K562 (cell line): ENCODE results near the gene CAPN2. TPM values are rescaled to one million over a fixed set of nuclear protein-coding genes. Genes with fewer than 3 reads are reported as not detected.

ENCODE experiments used
- BRD9 ChIP-seq: fragments of 450-650 bp; IDR thresholded peaks from 2 replicates; pipeline ENCODE4 v1.6.1; 2018; ENCODE audit warnings: low read depth; ENCODE audit not compliant: partially characterized antibody
- BRF2 ChIP-seq: IDR thresholded peaks from 3 replicates; pipeline ENCODE4 v1.6.1; 2011; ENCODE audit warnings: borderline replicate concordance, mild to moderate bottlenecking; ENCODE audit not compliant: insufficient read length, insufficient read depth
- CBFA2T3 ChIP-seq: fragments of 450-650 bp; IDR thresholded peaks from 2 replicates; pipeline ENCODE4 v1.6.1; 2017
- DACH1 ChIP-seq: fragments of 450-650 bp; IDR thresholded peaks from 2 replicates; pipeline ENCODE4 v1.6.1; 2018; ENCODE audit not compliant: partially characterized antibody
- KDM1A ChIP-seq, 2 experiments: fragments of 450-650 bp; IDR thresholded peaks; 2 replicates each; pipeline ENCODE4 v1.6.1; 2016; ENCODE audit warnings: mild to moderate bottlenecking in 2 of 2
- MAZ ChIP-seq, 2 experiments: fragments of 450-650 bp in 1 of 2; sonication (generic) in 1 of 2; formaldehyde crosslinking; IDR thresholded peaks in 1 of 2; conservative IDR thresholded peaks in 1 of 2; 2 replicates each; pipeline versions ENCODE4 v1.4.0 to v1.5.0; 2020; ENCODE audit warnings: mild to moderate bottlenecking in 1 of 2, missing genetic modification reagents in 1 of 2
- MBD2 ChIP-seq: sonication (generic); IDR thresholded peaks from 2 replicates; pipeline ENCODE4 v1.6.1; 2016; ENCODE audit warnings: low read depth, borderline replicate concordance
- MNT ChIP-seq, 2 experiments: fragments of 450-650 bp; conservative IDR thresholded peaks; 2 replicates each; pipeline ENCODE4 v1.6.1; 2017; ENCODE audit warnings: mild to moderate bottlenecking in 2 of 2, moderate library complexity in 2 of 2
- NBN ChIP-seq: fragments of 450-650 bp; IDR thresholded peaks from 2 replicates; pipeline ENCODE4 v1.6.1; 2016; ENCODE audit warnings: low read depth, mild to moderate bottlenecking
- NRF1 ChIP-seq, 2 experiments: fragments of 450-650 bp; IDR thresholded peaks in 1 of 2; conservative IDR thresholded peaks in 1 of 2; 2 replicates each; pipeline ENCODE4 v1.6.1; 2014; ENCODE audit warnings: mild to moderate bottlenecking in 2 of 2
- RBBP5 ChIP-seq: fragments of 200-600 bp; sonication (generic); IDR thresholded peaks from 2 replicates; pipeline ENCODE4 v1.6.1; 2012; ENCODE audit warnings: borderline replicate concordance, mild to moderate bottlenecking, low read length, control low read depth, inconsistent platforms; ENCODE audit not compliant: insufficient read depth, poor library complexity, severe bottlenecking
- SP1 ChIP-seq: sonication (generic); formaldehyde crosslinking; IDR thresholded peaks from 2 replicates; pipeline ENCODE4 v1.8.1; 2022; ENCODE audit warnings: mild to moderate bottlenecking, missing genetic modification reagents
- SUPT5H ChIP-seq: fragments of 450-650 bp; IDR thresholded peaks from 2 replicates; pipeline ENCODE4 v1.6.1; 2016
- TAL1 ChIP-seq: fragments of 450-650 bp; IDR thresholded peaks from 2 replicates; pipeline ENCODE4 v1.6.1; 2016; ENCODE audit warnings: mild to moderate bottlenecking
- TARDBP ChIP-seq: fragments of 450-650 bp; IDR thresholded peaks from 2 replicates; pipeline ENCODE4 v1.6.1; 2016
- TOE1 ChIP-seq, 2 experiments: fragments of 450-650 bp in 1 of 2; sonication (generic) in 1 of 2; formaldehyde crosslinking in 1 of 2; IDR thresholded peaks; 2 replicates each; pipeline versions ENCODE4 v1.7.1 to v1.8.0; 2016 to 2022; ENCODE audit warnings: borderline replicate concordance in 2 of 2, mild to moderate bottlenecking in 2 of 2, antibody characterized with exemption in 1 of 2, inconsistent platforms in 1 of 2, low read depth in 1 of 2, missing genetic modification reagents in 1 of 2, moderate library complexity in 1 of 2
- ZBTB17 ChIP-seq: fragments of 450-650 bp; formaldehyde crosslinking; IDR thresholded peaks from 2 replicates; pipeline ENCODE4 v1.4.0; 2020; ENCODE audit warnings: mild to moderate bottlenecking
- ZC3H8 ChIP-seq: fragments of 450-650 bp; IDR thresholded peaks from 2 replicates; pipeline ENCODE4 v1.6.1; 2017
- ZNF41 ChIP-seq: fragments of 250-450 bp; sonication (Bioruptor Pico); conservative IDR thresholded peaks from 2 replicates; pipeline ENCODE4 v1.4.0; 2020; ENCODE audit warnings: mild to moderate bottlenecking
- ZNF551 ChIP-seq: fragments of 250-450 bp; sonication (Bioruptor Pico); IDR thresholded peaks from 2 replicates; pipeline ENCODE4 v1.5.0; 2021; ENCODE audit warnings: mild to moderate bottlenecking, moderate library complexity
- polyA plus RNA-seq, 8 experiments: library from polyadenylated mRNA; depleted of rRNA in 4 of 8; stranded (reverse) in 5 of 8; unstranded in 3 of 8; fragments of >200 nt; fragmentation: Nextera tagmentation in 2 of 8; fragmentation: Illumina TruSeq in 1 of 8; extraction: Ambion mirVana in 2 of 8; extraction: Trizol in 1 of 8; gene quantifications; 2 replicates each; pipeline versions ENCODE4 v1.2.1 to v1.2.3, GENCODE V29; 2011 to 2014; ENCODE audit warnings: inconsistent platforms in 1 of 8, missing spikeins in 1 of 8
- total RNA-seq, 7 experiments: library from RNA; depleted of rRNA in 6 of 7; stranded (reverse); fragments of >200 nt in 6 of 7; fragmentation: Illumina TruSeq in 2 of 7; extraction: Trizol in 2 of 7; gene quantifications; 2 replicates each; pipeline versions ENCODE4 v1.2.1 to v1.2.3, GENCODE V29; 2011 to 2021; ENCODE audit warnings: low replicate concordance in 1 of 7
- TF ChIP-seq, protein P1 (sequence below): fragments of 450-650 bp; IDR thresholded peaks from 2 replicates; pipeline ENCODE4 v1.6.1; 2016; ENCODE audit warnings: borderline replicate concordance
- TF ChIP-seq, protein P2 (sequence below): fragments of 200-800 bp; sonication (Bioruptor generic); IDR thresholded peaks from 2 replicates; pipeline ENCODE4 v1.6.1; 2017; ENCODE audit warnings: missing genetic modification characterization, missing compliant biosample characterization

The CAPN2 gene
- total and polyA plus RNA-seq, 9 of the 15 experiments (the other 6 are each of a cell fraction or from before 2014, with no cell fraction given): 24.6 to 157 (median 101) TPM

GRCh38 chr1:223707256-223708000, 4.9 kb upstream of the CAPN2 start (continued):
- TF ChIP-seq MNT (conservative IDR thresholded peaks at IDR 0.05) (peak; percentile 28 to 63; a peak in 3 of 4 replicates), ZNF551 (CRISPR knock-in tag) (no peak), CBFA2T3 (peak; percentile 91), DACH1 (peak; percentile 96), NBN (peak; percentile 57; the same call in 1 of the 2 replicates), TARDBP (no peak), SUPT5H (no peak), MAZ (CRISPR knock-in tag; conservative IDR thresholded peaks at IDR 0.05 in 1 of 2, IDR thresholded peaks at IDR 0.05 in 1 of 2) (0 out of 4 replicates have a peak, but pooled peaks of 1 of the 2 experiments have one; percentile 27), TOE1 (IDR thresholded peaks at IDR 0.05; ENCODE audit: borderline replicate concordance) (peak; percentile 53; the same call in 1 of the 2 replicates), TOE1 (CRISPR knock-in tag; IDR thresholded peaks at IDR 0.05; ENCODE audit: borderline replicate concordance, low read depth) (no peak), ZC3H8 (no peak; the same call in 1 of the 2 replicates), BRD9 (peak; percentile 64), TAL1 (peak; percentile 54), ZBTB17 (CRISPR knock-in tag) (peak; percentile 72; the same call in 1 of the 2 replicates), NRF1 (conservative IDR thresholded peaks at IDR 0.05 in 1 of 2, IDR thresholded peaks at IDR 0.05 in 1 of 2) (peak; percentile 45 to 57), MBD2 (0 out of 2 replicates have a peak, but pooled peaks have one; percentile 31), BRF2 (no peak), RBBP5 (peak; percentile 30), ZNF41 (no peak), KDM1A (IDR thresholded peaks at IDR 0.05) (peak; percentile 79 to 82), SP1 (CRISPR knock-in tag) (peak; percentile 56; the same call in 1 of the 2 replicates)
- TF ChIP-seq, protein P1, sequence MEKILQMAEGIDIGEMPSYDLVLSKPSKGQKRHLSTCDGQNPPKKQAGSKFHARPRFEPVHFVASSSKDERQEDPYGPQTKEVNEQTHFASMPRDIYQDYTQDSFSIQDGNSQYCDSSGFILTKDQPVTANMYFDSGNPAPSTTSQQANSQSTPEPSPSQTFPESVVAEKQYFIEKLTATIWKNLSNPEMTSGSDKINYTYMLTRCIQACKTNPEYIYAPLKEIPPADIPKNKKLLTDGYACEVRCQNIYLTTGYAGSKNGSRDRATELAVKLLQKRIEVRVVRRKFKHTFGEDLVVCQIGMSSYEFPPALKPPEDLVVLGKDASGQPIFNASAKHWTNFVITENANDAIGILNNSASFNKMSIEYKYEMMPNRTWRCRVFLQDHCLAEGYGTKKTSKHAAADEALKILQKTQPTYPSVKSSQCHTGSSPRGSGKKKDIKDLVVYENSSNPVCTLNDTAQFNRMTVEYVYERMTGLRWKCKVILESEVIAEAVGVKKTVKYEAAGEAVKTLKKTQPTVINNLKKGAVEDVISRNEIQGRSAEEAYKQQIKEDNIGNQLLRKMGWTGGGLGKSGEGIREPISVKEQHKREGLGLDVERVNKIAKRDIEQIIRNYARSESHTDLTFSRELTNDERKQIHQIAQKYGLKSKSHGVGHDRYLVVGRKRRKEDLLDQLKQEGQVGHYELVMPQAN: 0 out of 2 replicates have a peak, but pooled peaks have one; percentile 47
- TF ChIP-seq, protein P2, sequence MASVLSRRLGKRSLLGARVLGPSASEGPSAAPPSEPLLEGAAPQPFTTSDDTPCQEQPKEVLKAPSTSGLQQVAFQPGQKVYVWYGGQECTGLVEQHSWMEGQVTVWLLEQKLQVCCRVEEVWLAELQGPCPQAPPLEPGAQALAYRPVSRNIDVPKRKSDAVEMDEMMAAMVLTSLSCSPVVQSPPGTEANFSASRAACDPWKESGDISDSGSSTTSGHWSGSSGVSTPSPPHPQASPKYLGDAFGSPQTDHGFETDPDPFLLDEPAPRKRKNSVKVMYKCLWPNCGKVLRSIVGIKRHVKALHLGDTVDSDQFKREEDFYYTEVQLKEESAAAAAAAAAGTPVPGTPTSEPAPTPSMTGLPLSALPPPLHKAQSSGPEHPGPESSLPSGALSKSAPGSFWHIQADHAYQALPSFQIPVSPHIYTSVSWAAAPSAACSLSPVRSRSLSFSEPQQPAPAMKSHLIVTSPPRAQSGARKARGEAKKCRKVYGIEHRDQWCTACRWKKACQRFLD (CRISPR knock-in tag): peak; percentile 82
